Erythroblast (primary cell): ENCODE results near the gene CLIC1.

Experiments
- GATA1 ChIP-seq: IDR thresholded peaks from 2 replicates; pipeline ENCODE4 v1.6.1; 2011; ENCODE audit warnings: low read depth, mild to moderate bottlenecking, control low read depth, low read length, moderate library complexity
- POLR2A ChIP-seq: IDR thresholded peaks from 2 replicates; pipeline ENCODE4 v1.6.1; 2011; ENCODE audit warnings: mild to moderate bottlenecking, low read length

DNA sequence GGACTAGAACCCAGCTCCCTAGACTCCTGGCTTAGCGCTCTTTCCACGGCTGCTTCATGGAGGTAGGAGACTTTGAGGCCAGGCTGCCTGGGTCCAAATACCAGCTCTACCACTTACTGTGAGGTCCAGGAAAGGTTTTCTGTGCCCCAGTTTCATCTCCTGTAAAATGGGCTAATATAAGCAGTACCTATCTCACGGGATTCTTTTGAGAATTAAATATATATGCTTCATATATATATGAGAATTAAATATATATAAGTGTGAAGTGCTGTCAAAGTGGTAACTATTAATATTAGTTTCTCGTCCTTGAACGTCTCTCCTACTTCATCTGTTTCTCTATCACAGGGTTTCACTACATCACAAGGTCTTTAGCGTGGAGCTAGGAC lies 45.3 kb downstream of the CLIC1 start:
- TF ChIP-seq POLR2A (no peak), GATA1 (no peak)
